GM23248 (cell line): ENCODE results near the gene PPIL4. TPM values are rescaled to one million over a fixed set of nuclear protein-coding genes. Genes with fewer than 3 reads are reported as not detected.

Source experiments
- DNase-seq: peaks from one replicate; pipeline ENCODE4 v3.0.0-alpha.2; 2015
- H2AFZ ChIP-seq: fragments of 200-600 bp; sonication (generic); 2 replicates; pipeline ENCODE4 v1.6.1; 2016; ENCODE audit warnings: antibody characterized with exemption
- H3F3A ChIP-seq: fragments of 200-600 bp; sonication (generic); 2 replicates; pipeline ENCODE4 v1.6.1; 2016; ENCODE audit warnings: mild to moderate bottlenecking, antibody characterized with exemption, mixed run types; ENCODE audit not compliant: insufficient read depth
- H3K27ac ChIP-seq: fragments of 200-600 bp; sonication (generic); 2 replicates; pipeline ENCODE4 v1.5.1; 2016; ENCODE audit warnings: mild to moderate bottlenecking
- H3K27me3 ChIP-seq: fragments of 200-600 bp; sonication (generic); replicated peaks from 2 replicates; pipeline ENCODE4 v1.6.1; 2016; ENCODE audit warnings: mild to moderate bottlenecking; ENCODE audit not compliant: insufficient read depth
- H3K36me3 ChIP-seq: fragments of 200-600 bp; sonication (generic); 2 replicates; pipeline ENCODE4 v1.6.1; 2016; ENCODE audit warnings: low read depth, mild to moderate bottlenecking
- H3K4me1 ChIP-seq: fragments of 200-600 bp; sonication (generic); 2 replicates; pipeline ENCODE4 v1.6.1; 2016; ENCODE audit warnings: mild to moderate bottlenecking; ENCODE audit not compliant: insufficient read depth
- H3K4me2 ChIP-seq: fragments of 200-600 bp; sonication (generic); one replicate; pipeline ENCODE4 v1.6.1; 2016; ENCODE audit warnings: mild to moderate bottlenecking; ENCODE audit not compliant: unreplicated experiment
- H3K4me3 ChIP-seq: fragments of 200-600 bp; sonication (generic); 2 replicates; pipeline ENCODE4 v1.5.1; 2016; ENCODE audit warnings: mild to moderate bottlenecking
- H3K79me2 ChIP-seq: fragments of 200-600 bp; sonication (generic); 2 replicates; pipeline ENCODE4 v1.6.1; 2016; ENCODE audit warnings: mild to moderate bottlenecking; ENCODE audit not compliant: insufficient read depth
- H3K9ac ChIP-seq: fragments of 200-600 bp; sonication (generic); 2 replicates; pipeline ENCODE4 v1.6.1; 2016; ENCODE audit warnings: mild to moderate bottlenecking
- H3K9me2 ChIP-seq: fragments of 200-600 bp; sonication (generic); 2 replicates; pipeline ENCODE4 v1.6.1; 2016; ENCODE audit warnings: mixed run types, mild to moderate bottlenecking, moderate library complexity; ENCODE audit not compliant: insufficient read depth
- H3K9me3 ChIP-seq: fragments of 200-600 bp; sonication (generic); one replicate; pipeline ENCODE4 v1.6.1; 2017; ENCODE audit warnings: low read depth
- H4K20me1 ChIP-seq: fragments of 200-600 bp; sonication (generic); 2 replicates; pipeline ENCODE4 v1.6.0; 2016; ENCODE audit not compliant: insufficient read depth
- EZH2 ChIP-seq: fragments of 200-600 bp; sonication (generic); IDR thresholded peaks from 2 replicates; pipeline ENCODE4 v1.6.1; 2018; ENCODE audit warnings: antibody characterized with exemption, mild to moderate bottlenecking; ENCODE audit not compliant: insufficient read depth, poor library complexity, severe bottlenecking
- EZH2phosphoT487 ChIP-seq: fragments of 200-600 bp; sonication (generic); IDR thresholded peaks from 2 replicates; pipeline ENCODE4 v1.6.1; 2018; ENCODE audit warnings: antibody characterized with exemption, moderate library complexity, mild to moderate bottlenecking, low read depth; ENCODE audit not compliant: insufficient read depth
- WGBS, 2 experiments: methylation state at CpG; one replicate each; pipeline ENCODE4 v1.1.6; 2015 to 2017; ENCODE audit warnings: low lambda C conversion rate in 2 of 2, low coverage in 1 of 2; ENCODE audit errors: missing lambda C conversion rate in 2 of 2; 5-methylcytosine and 5-hydroxymethylcytosine counted together
- in situ Hi-C: fragments of 300-500 bp; cut with MboI; formaldehyde crosslinking; loops from 2 replicates; pipeline ENCODE4 v1.15.0; 2020
- polyA plus RNA-seq: library from polyadenylated mRNA; unstranded; fragments of >200 nt; fragmentation: Nextera tagmentation; extraction: Ambion mirVana; gene quantifications from 2 replicates; pipeline ENCODE4 v1.2.1, GENCODE V29; 2016
- total RNA-seq: library from RNA; depleted of rRNA; stranded (reverse); fragments of >200 nt; shearing (Covaris generic); gene quantifications from 2 replicates; pipeline ENCODE4 v1.2.3, GENCODE V29; 2014; rRNA removed

Gene PPIL4, protein sequence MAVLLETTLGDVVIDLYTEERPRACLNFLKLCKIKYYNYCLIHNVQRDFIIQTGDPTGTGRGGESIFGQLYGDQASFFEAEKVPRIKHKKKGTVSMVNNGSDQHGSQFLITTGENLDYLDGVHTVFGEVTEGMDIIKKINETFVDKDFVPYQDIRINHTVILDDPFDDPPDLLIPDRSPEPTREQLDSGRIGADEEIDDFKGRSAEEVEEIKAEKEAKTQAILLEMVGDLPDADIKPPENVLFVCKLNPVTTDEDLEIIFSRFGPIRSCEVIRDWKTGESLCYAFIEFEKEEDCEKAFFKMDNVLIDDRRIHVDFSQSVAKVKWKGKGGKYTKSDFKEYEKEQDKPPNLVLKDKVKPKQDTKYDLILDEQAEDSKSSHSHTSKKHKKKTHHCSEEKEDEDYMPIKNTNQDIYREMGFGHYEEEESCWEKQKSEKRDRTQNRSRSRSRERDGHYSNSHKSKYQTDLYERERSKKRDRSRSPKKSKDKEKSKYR
- 32.2 and 43.5 TPM in 2 replicates for total RNA-seq
- 43.0 and 43.5 TPM in 2 replicates for polyA plus RNA-seq

DNA sequence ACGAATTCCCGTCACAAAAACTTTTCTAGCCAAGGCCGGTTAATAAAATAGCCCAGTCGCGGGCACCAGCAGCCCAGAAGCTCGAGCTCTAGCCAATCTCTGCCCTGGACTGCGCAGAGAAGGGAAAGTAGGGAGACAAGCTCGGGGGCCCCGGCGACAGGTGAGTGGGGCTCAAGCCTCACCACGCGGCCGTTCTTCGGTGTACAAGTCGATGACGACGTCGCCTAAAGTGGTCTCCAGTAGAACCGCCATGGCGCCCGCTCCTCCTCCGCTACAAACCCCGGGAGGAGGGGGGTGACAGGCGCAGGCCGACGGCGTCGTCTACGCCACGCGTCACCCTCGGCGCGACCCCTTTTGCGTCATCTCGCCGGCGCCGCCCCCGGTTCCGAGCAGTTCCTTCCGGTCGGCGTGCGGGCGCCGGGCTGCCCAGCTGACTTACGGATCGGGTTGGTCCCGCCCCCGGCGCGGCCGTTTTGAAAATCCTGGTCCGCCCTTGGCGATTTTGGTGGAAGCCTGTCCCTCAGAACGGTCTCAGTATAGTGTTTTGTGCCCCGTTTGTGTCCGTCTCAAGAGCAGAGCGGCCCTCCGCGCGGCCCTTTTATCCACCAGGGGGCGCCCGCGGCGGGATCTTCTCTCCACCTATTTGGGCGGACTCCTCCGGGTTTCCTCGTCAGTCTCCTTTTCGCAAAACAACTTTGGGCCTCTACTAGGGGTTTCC lies at the start of gene PPIL4:
PPIL4 (minus strand) TSS at position 290 of the 718 bp plus-strand sequence; CDS start at position 252, 38 bp downstream.
- H4K20me1 ChIP-seq = no peaks in the 10 kb centered on the region; the same call in 1 of the 2 replicates
- H3K9me3 ChIP-seq = no peaks in the 10 kb centered on the region
- no peaks in the 10 kb centered on the region for H3K27me3 ChIP-seq
- H3F3A ChIP-seq = peaks cover 12% of the 10 kb centered on the region
- peak within 1 kb of the TSS; percentile 91 for H3K4me2 ChIP-seq
- peak within 1 kb of the TSS; percentile 92 for H2AFZ ChIP-seq
- in situ Hi-C loops = no loop called here
- peaks cover 29% of the 10 kb centered on the region for H3K4me1 ChIP-seq
- WGBS, 2 experiments = 1% methylated on average over 46 to 56 of the region's 71 CpGs
- peak; percentile 98 for DNase-seq
- TF ChIP-seq EZH2 = no peak
- peaks cover 49% of the 10 kb centered on the region for H3K79me2 ChIP-seq
- H3K9me2 ChIP-seq = no peaks in the 10 kb centered on the region
- peak within 1 kb of the TSS; percentile 99 for H3K27ac ChIP-seq
- H3K4me3 ChIP-seq = peak within 1 kb of the TSS; percentile 98
- H3K9ac ChIP-seq = peak within 1 kb of the TSS; percentile 100
- H3K36me3 ChIP-seq = 0 out of 2 replicates have a peak, but pooled peaks cover under 1% of the 10 kb centered on the region

DNA sequence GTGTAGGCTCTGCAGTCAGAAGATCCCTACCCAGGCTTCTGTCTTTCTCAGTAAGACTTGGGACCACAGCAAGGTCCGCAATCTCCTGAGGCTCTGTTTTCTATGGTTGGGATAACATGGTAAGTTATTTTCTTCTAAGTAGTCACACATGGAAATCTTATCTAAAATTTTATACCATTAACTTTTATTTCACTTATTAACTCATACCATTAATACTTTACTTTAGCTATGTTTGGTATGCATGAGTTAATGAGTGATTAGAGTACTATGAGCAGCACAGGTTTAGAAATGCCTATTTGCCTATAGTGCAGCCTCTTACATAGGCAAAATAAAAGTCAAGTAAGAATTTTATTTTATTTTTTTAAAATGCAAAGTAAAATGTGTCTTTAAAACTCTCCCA lies 47.6 kb upstream of the PPIL4 start:
- no peak overlapping the region for H3K4me3 ChIP-seq
- 93 to 95% methylated on average over 1 of the region's 1 CpG for WGBS, 2 experiments
- no peak for TF ChIP-seq EZH2
- no peak for TF ChIP-seq EZH2phosphoT487
- 0 out of 2 replicates have a peak, but pooled peaks cover 5% of the 10 kb centered on the region for H3F3A ChIP-seq
- no peaks in the 10 kb centered on the region for H3K9me3 ChIP-seq
- DNase-seq = no peak
- no peaks in the 10 kb centered on the region for H3K9me2 ChIP-seq
- H4K20me1 ChIP-seq = no peaks in the 10 kb centered on the region
- H3K9ac ChIP-seq = no peak overlapping the region
- H2AFZ ChIP-seq = no peak overlapping the region
- H3K4me2 ChIP-seq = no peak overlapping the region
- H3K79me2 ChIP-seq = no peaks in the 10 kb centered on the region
- no peak overlapping the region for H3K27ac ChIP-seq
- in situ Hi-C loops = no loop called here
- H3K4me1 ChIP-seq = no peaks in the 10 kb centered on the region
- peaks cover 65% of the 10 kb centered on the region for H3K36me3 ChIP-seq
- no peaks in the 10 kb centered on the region for H3K27me3 ChIP-seq

DNA sequence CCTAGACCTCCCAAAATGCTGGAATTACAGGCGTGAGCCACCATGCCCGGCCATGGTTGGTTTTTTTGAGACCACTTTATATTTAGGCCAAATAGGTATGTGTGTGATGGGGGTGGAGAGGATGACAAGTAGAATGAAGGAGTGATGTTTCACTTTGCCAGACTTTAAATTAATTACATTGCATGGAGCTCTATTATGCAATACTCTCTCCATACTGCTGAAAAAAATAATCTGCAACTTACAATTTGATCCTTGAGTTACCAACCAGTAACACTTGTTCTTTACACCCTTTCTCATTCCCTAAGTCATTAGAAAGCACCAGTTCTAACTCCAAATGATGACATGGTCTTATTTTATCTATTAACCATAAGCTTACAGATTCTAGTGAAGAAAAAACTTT lies 47.1 kb upstream of the PPIL4 start:
- Histone ChIP-seq H4K20me1 (no peaks in the 10 kb centered on the region), H3K9me2 (no peaks in the 10 kb centered on the region), H3K4me1 (no peaks in the 10 kb centered on the region), H2AFZ (no peak overlapping the region), H3K4me2 (no peak overlapping the region), H3K79me2 (no peaks in the 10 kb centered on the region), H3F3A (0 out of 2 replicates have a peak, but pooled peaks cover 5% of the 10 kb centered on the region), H3K36me3 (peaks cover 62% of the 10 kb centered on the region), H3K27me3 (no peaks in the 10 kb centered on the region), H3K4me3 (no peak overlapping the region), H3K27ac (no peak overlapping the region), H3K9ac (no peak overlapping the region), H3K9me3 (no peaks in the 10 kb centered on the region)
- 76 to 88% methylated on average over 2 of the region's 2 CpGs for WGBS, 2 experiments
- no peak for DNase-seq
- TF ChIP-seq EZH2 = no peak
- in situ Hi-C loops = no loop called here

DNA sequence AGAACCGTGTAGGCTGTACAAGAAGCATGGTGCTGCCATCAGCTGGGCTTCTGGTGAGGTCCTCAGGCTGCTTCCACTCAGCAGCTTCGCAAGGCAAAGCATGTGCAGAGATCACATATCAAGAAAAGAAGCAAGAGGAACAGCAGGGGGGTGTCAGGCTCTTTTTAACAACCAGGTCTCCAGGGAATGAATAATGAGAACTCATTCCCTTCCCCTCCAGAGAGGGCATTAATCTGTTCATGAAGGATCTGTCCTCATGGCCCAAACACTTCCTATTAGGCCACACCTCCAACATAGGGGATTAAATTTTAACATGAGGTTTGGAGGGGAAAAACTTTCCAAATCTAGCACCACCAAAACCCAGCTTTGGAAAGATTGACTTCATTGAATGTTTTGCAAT lies 40.3 kb upstream of the PPIL4 start:
- TF ChIP-seq EZH2phosphoT487 = no peak
- no peak for TF ChIP-seq EZH2
- in situ Hi-C loops = no loop called here
- WGBS, 2 experiments = 96 to 97% methylated on average over 2 of the region's 2 CpGs

More for the DNA sequence above, 40.3 kb upstream of the PPIL4 start:
- Histone ChIP-seq H3K79me2 (no peaks in the 10 kb centered on the region), H3K4me2 (no peak overlapping the region), H3K36me3 (peaks cover 20% of the 10 kb centered on the region), H3K9me2 (no peaks in the 10 kb centered on the region), H3K4me1 (no peaks in the 10 kb centered on the region), H3F3A (no peaks in the 10 kb centered on the region), H2AFZ (no peak overlapping the region), H3K27ac (no peak overlapping the region), H3K27me3 (no peaks in the 10 kb centered on the region), H3K9ac (no peak overlapping the region), H3K9me3 (no peaks in the 10 kb centered on the region), H3K4me3 (no peak overlapping the region), H4K20me1 (no peaks in the 10 kb centered on the region)
- DNase-seq = no peak
